NCI-H69 (cell line): ENCODE data around the gene CCDC122.

Experiments
- DNase-seq: peaks from one replicate; lab custom pipeline; 2025; lab: John Stamatoyannopoulos, UW

The CCDC122 gene

DNA sequence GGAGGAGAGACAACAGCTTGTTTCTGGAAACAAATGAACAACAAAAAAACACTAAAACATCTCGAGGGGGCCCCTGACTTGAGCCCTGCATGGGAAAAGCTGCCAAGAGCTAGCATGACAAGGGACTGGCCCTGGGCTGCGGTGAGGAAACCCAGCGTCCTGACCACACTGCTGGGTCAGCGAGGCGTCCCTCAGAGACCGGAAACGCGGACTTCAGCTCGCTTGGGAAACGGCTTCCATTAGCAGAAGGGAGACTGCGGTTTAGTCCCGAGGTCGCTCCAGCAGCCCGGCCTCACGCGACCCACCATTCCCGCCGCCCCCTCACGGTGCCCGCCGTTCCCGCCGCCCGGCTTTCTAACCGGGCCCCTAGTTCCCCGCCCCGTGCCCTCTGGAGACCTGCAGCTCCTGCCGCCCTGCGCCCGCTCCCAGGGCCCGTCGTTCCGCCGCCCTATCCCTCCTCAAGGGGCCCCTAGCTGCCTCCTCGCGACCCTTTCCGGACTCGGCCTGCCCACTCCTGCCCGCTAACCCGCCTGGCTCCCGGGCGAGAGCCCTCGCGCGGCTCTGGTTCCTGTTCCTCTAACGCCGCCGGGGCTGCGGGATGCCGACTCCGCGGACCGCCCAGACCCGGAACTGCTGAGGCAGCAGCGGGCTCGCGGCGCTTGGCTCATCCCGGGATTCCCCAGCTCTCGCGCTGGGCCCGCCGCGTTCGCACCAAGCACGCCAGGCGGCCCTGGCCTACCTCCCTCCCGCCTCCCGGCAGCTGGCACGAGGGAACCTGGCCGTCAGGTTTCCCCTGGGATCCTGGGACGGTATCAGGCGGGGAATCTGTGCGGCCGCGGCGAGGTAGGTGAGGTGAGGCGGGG is at the start of gene CCDC122:
CCDC122 (minus strand) TSS at position 849 of the 863 bp plus-strand sequence. CDS start 10,364 bp downstream, outside the sequence.
- DNase-seq = peak; percentile 81

DNA sequence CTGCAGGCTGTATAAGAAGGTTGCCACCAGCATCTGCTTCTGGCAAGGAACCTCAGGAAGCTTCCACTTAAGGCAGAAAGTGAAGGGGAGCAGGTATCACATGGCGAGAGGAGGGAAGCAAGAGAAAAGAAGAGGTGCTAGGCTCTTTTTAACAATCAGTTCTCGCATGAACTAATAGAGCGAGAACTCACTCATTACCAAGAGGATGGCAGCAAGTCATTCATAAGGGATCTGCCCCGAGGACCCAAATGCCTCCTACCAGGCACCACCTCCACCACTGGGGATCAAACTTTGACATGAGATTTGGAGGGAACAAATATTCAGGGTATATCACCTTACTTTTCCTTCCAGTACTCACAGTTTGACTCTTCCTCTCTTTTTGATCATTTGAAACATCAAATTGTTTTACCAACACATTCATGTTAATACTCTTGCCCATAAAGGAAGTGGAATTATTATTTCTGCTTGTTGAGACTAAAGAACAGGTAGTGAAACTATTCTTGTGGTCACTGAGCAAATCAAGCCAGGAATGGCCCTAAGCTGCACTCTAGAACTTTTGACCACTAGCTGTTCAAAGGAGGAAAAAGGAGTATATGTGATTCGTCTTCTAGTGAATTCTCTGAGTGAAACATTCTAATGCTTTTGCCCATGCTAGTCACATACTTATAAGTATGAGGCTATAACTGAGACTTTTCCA is 45.2 kb upstream of the CCDC122 start:
- DNase-seq = no peak

DNA sequence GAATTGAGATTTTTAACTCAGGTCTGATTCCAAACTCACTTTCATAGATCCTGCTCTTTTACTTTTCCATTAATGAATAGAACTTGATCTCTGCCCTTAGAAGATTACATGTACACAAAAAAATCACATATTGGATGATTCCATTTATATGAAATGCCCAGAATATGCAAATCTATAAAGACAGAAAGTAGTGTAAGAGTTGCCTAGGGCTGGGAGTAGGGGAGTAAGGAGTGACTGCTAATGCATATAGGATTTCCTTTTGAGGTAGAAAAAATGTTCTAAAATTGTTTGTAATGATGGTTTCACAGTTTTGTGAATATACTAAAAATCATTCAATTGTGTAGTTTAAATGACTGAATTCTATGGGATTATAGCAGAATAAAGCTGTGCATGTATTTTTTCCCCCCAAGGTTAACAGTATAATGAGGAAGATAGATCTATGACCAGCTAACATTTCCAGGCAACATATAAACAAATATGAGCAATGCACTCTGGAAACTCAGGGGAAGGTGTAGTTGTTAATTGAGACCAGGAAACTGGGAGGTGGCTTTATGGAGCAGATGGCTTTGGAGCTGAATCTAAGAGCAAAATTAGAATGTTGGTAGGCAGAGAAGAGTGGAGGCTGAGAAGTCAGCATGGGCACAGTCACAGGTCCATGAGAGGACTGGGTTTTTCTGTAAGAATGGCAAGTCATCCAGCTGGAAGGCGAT is 41.6 kb upstream of the CCDC122 start:
- peak; percentile 13 for DNase-seq

DNA sequence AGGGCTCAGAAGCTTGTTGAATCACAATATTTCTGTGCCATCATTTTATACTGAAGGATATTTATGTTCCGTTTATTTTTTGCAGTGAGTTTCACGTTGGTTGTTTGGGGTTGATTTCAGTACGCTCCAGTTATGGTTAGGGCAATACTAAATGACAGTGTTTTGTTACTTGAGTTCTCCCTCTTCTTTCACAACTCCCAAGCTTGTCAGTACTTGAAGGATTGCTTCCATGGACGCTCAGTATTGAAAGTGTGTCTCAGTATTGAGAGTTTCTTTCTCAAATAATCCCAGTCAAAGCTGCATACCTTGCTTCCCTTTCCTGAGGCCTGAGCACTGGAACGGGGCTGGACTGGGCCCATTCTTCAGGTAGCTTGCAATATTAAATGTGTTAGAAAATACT is 39.1 kb upstream of the CCDC122 start:
- DNase-seq = no peak

DNA sequence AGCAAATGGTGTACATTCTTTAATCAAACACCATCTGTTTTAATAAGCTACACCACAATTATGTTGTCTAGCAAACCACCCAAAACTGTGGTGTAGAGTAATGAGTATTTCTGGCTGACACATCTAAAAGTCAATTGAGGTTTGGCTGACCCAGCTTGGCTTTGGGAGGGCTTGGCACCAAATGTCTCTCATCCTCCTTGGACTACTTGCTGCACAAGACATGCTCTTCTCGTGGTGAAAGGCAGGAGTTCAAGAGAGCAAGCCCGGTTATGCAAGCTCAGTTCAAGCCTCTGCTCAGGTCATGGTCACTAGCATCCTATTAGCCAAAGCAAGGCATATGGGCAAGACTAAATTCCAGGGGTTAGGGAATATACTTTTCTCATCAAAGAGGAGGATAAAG is 37.3 kb upstream of the CCDC122 start:
- peak; percentile 3 for DNase-seq

DNA sequence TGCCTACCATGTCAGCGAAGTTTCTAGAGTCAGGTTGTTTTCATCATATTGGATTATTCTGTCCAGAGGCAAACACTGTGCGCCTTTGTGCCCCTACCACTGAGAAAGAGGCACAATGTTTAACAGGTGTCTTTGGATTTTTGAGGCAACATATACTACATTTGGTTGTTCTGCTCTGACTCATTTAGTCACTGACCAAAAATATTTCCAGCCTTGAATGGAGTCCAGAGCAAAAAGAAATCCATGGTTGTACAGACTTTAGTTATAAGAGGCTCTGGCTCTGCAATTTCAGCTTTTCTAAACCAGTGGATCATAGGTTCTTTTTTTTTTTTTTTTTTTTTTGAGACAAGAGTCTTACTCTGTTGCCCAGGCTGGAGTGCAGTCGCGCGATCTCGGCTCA is 35.9 kb upstream of the CCDC122 start:
- no peak for DNase-seq

DNA sequence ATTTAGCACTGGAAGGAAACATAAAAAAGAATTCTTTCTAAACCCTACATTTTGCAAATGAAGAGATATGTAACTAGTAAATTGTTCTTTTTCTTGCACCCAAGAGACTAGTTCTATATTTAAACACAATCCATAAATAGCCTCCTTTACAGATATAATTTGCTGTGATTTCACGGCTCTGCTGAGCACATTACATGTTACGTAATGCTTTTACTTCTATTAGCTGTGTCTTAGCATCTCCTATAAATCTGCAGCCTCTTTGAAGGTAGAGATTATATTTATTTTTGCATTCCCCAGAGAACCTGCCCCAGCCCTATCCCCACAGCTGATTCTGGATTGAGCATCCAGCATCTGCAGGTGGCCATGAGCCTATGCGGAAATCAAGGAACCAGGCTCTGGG is 32.3 kb upstream of the CCDC122 start:
- peak; percentile 41 for DNase-seq

DNA sequence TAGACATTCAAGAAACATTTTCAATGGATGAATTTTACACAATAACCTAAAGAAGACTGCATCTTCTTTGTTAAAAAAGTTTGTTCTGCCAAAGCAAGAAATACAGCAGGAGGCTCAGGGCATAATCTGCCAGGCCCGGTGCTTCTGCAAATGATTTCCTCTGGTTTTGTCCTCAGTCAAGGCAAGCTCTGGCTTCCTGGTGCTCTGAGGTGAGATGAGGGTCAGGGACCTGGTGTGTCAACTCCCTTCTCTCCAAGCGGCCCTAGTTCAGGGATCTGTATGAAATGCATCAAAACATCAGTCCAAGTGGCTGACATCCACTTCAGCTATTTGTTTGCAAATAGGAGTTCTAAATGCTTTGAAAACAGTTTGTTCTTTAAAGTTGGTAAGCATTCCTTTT is 31.7 kb upstream of the CCDC122 start:
- DNase-seq = peak; percentile 26

DNA sequence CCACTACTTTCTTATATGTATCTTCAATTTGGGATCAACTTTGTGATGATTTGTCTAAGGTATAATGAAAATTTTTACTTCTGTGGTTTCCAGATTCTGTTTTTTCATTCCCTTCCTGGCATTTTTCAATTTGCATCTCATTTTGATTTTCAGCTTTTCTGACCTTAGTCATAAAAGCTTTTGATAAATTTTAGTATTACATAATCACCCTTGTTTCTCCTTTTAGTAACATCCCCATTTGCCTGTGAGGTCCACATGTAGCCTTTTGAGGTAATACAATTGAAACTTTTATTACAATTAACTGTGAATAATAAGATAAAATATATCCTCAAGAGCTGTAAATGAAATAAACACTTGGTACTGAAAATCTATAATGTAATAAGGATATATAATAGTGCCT is 31.3 kb upstream of the CCDC122 start:
- DNase-seq = no peak

DNA sequence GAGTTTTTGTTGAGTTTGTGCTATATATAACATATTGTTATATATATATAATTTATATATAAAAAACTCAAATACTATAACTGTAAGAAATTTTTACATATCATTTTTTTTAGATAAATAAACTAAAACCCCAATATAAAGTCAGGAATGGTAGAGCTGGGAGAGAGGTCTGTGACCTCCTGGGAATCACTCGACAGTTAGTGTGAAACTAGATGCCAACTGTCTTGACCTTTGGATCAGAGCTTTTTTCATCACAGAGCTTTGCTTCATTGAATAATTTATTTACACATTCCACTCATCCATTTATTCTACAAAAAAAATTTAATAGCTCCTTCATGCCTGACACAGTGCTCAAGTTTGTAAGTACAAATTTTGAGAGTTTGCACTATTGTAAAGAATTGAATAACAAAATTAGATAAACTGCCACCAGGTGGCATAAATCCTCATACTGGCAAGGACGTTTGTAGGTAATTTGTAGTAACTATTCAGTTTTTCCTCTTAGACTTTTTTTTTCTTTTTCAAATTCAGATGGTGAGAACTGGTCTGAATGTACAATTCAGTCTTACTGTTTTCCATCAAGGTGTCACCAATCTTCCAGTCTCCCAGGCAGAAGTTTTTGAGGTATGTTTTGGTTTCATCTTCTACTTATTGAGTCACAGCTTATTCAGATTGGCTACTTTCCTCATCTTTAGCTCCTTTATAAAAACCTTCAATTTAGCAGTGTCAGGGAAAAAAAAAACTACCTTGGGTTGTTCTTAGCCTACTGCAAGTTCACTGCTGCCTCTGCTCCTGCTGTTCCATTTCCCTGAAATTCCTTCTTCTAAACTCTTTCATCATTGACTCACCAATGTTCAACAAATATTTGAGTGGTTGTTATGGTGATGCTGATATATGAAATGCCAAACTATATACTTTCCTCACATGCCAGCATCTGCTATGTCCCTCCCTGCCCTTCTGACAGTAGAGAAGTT is 28.9 kb upstream of the CCDC122 start:
- DNase-seq = peak; percentile 49

DNA sequence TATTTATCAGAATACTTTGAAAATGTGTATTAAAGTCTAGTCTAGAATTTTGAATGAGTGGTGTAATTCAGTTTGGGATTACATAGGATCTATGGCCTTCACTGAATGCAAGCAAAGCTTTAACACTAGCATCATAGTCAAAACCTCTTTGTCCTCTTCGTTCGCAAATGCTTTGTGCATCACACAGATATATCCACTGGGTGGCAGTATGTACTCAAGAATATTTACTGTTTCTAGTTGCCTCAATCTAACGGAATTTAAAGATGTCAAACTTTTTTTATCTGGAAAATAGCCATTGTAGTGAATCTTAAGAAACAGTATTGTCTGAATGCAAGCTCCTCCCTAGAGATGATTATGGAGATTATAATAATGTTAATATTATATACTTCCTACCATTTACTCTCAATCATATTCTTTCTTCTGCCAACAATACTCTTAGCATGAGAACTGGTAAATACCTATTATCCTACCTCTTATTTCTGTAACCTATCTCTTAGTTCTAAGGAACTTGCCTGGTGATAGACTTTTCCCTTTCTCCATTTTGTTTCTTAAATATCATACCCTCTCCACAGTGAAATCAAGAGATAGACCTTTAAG is 26.0 kb upstream of the CCDC122 start:
- DNase-seq = peak; percentile 69

DNA sequence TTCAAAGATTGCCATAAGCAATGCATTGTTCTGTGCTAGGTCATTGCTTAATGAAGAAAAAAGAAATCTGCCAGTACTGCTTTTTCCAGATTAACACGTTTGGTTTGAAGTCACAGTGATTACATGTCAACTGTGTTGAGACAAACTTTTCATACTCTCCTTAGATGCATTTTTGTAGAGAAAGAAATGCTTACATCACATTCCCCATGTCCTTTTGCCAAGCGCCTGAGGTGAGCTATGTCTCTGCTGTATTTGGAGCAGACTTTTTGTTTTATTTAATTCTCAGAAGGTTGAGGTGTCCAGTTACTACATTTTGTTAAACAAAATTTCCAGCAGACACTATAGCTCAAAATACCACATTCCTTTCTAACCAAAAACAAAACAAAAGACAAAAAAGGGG is 16.4 kb upstream of the CCDC122 start:
- DNase-seq = no peak

DNA sequence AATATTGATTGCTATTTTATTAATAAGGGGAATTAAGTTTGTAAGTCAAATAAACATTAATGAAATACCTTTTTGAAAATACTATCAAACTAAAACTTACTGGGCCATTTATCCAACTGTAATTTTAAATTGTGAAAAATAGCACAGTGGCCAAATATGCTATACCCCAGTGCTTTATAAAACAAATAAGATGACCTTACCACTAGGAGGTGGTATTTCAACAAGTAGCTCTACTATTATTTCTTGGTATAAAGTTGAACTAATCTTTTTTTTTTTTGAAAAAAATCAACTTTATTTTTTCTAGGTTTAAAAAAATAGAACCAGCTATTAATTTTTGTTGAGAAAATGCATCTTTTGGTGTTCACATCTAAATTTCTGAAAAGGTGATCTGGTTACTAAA is 14.9 kb upstream of the CCDC122 start:
- peak; percentile 2 for DNase-seq

DNA sequence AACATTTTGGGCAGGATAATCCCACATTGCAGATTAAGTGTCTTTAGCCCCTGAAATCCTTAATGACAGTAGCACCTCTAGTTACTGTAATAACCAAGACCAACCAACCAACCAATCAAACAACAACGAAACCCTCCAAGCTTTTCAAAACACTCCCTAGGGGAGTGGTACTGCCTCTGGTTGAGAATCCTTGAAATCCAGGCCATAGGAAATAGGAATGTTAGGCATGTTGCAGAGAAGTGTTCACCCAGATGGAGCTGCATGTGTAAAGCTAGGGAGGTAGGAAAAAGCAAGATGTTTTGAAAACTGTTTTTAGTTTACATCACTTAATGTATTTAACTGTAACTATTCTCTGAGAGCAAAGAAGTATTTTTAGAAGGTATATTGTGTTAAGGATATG is 4.7 kb upstream of the CCDC122 start:
- DNase-seq = no peak

DNA sequence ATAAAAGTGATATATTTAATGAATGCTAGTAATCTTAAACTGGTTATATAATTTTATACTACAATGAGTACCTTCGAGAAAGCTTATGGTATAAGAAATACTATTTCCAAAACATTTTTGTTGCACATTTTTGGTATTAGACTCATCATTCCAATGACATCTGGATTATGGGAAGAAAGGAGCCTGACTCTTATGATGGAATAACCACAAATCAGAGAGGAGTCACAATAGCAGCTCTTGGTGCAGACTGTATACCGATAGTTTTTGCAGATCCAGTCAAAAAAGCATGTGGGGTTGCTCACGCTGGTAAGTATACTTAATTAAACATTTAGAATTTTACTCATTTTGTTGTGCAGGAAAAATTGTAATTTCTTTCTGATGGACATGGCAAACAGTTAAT is 4.1 kb upstream of the CCDC122 start:
- DNase-seq = no peak

DNA sequence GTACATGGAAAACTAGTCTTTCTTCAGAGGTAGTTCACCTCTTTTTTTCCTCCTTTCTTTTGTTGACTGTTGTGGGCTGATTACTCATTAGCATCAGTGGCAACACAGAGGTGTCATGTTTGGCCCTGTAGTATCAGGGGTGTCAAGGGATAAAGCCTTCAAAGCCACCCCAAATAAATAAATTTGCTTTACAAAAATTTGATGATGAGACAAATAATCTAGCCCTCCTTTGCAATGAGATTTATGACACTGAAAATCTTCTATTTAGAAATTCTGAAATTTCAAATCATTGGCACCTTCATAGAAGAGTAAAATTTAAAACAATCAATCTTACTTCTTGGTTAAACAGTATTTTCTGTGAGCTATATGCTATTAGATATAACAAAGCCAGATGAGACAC is 2.0 kb upstream of the CCDC122 start:
- no peak for DNase-seq

DNA sequence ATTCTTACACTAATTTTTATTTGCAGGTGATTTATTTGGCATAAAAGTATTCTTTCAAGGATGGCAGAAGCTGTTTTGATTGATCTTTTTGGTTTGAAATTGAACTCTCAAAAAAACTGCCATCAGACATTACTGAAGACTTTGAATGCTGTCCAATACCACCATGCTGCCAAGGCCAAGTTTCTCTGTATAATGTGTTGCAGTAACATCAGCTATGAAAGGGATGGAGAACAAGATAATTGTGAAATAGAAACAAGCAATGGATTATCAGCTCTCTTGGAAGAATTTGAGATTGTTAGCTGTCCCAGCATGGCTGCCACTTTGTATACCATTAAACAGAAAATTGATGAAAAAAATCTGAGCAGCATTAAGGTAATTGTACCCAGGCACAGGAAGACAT is 1.4 kb upstream of the CCDC122 start:
- peak; percentile 16 for DNase-seq

DNA sequence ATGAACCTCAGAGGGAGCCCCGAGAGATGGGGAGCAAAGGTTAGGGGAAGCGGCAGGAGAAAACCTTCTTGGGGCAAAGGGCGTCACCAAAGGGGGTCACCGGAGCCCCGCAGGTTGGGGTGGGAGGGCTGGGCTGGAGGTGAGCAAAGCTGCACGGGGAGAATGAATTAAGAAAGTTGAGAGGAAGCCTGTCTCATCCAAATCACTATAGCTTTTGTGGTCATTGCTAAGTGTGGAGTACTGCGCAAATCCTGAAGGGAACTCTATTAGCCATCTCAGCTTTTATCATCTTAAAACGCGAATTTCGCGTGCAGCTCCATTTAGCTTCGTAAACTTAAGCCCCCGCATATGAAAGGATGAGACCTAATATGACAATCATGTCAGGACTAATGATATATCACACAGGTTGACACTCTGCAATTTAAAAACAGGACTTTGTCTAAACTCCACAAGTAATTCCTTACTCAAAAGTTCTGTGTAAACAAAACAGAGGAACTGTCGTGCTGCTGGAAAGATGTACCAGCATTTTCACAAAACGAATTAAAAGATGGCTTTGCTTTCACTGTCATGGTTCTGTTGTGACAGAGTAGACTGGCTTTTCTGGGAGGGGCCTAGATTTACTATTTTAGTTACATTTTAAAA is 795 bp upstream of the CCDC122 start:
- peak; percentile 42 for DNase-seq

DNA sequence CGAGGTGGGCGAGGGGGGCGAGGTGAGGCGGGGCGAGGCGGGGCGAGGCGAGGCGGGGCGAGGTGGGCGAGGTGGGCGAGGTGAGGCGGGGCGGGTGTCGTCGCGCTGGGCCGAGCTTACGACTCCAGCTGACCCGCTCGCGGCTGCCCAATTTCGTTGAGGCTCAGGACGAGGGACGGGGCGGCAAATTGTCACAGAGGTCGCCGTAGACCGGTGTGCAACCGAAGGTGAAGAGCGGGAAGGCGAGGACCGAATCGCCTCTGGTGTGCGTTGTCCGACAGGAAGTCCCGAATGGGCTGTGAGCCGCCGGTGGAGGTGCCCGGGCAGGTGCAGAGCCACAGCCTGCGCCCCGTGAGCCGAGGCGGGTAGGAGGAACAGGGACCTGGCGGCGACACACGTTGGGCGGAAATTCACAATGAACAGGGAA is 228 bp upstream of the CCDC122 start, which contains the start of gene LACC1:
LACC1 (plus strand) TSS at position 150 of the 427 bp plus-strand sequence. CDS start 1,082 bp downstream, outside the sequence.
- DNase-seq = peak; percentile 78

DNA sequence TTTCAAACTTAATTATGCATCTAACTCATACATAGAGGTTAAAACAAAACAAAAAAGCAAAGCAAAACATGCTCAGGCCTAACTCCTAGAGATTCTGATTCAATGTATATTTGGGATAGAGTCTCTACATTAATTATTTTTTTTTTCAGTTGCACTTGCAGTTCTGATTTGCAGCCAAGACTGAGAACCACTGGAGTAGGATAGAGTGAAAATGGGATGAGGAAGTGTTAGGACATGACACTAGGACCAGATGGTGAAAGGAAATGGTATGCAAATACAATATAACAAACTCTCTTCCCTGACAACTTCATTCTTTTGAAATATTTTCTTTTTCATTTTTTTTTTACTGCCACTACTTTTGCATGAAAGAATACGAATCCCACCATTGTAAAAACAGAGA is 1.8 kb downstream of the CCDC122 start:
- peak; percentile 46 for DNase-seq
